Tibial nerve (tissue), 4 donors: ENCODE data around the gene CACNA1B. TPM values are rescaled to one million over a fixed set of nuclear protein-coding genes. Genes with fewer than 3 reads are reported as not detected.

Experiments
- DNase-seq, 2 donors: peaks; one replicate each; pipeline ENCODE4 v3.0.0-alpha.2; 2019; ENCODE audit warnings: low spot score in 2 of 2
- H3K27ac ChIP-seq, 4 donors: fragments of 200-600 bp; sonication (generic) in 3 of 4; one replicate each; pipeline ENCODE4 v1.5.1; 2017 to 2019; ENCODE audit warnings: mild to moderate bottlenecking in 1 of 4
- H3K27me3 ChIP-seq, 2 donors: fragments of 200-600 bp; sonication (generic) in 1 of 2; one replicate each; pipeline versions ENCODE4 v1.5.1 to v1.6.0; 2017 to 2019
- H3K36me3 ChIP-seq, 3 donors: fragments of 200-600 bp; sonication (generic); one replicate each; pipeline ENCODE4 v1.5.1; 2018 to 2019
- H3K4me1 ChIP-seq, 4 donors: fragments of 200-600 bp; sonication (generic) in 3 of 4; one replicate each; pipeline ENCODE4 v1.5.1; 2017 to 2019
- H3K4me3 ChIP-seq, 4 donors: fragments of 200-600 bp; sonication (generic) in 3 of 4; one replicate each; pipeline ENCODE4 v1.5.1; 2017 to 2019; ENCODE audit warnings: mild to moderate bottlenecking in 1 of 4, moderate library complexity in 1 of 4
- H3K9me3 ChIP-seq, 4 donors: fragments of 200-600 bp; sonication (generic) in 3 of 4; one replicate each; pipeline ENCODE4 v1.5.1; 2017 to 2019
- CTCF ChIP-seq, 5 experiments: fragments of 200-600 bp in 3 of 5; fragments of 450-650 bp in 2 of 5; sonication (generic) in 3 of 5; IDR thresholded peaks; one replicate each; pipeline ENCODE4 v1.5.1; 2016 to 2019; ENCODE audit warnings: antibody characterized with exemption in 5 of 5, mild to moderate bottlenecking in 3 of 5, moderate library complexity in 2 of 5
- EP300 ChIP-seq, 2 donors: sonication (generic); formaldehyde crosslinking; IDR thresholded peaks; one replicate each; pipeline ENCODE4 v1.6.1; 2017; ENCODE audit warnings: antibody characterized with exemption in 2 of 2, mild to moderate bottlenecking in 1 of 2
- POLR2A ChIP-seq, 2 donors: fragments of 450-650 bp; IDR thresholded peaks; one replicate each; pipeline ENCODE4 v1.6.1; 2017; ENCODE audit warnings: antibody characterized with exemption in 2 of 2, mild to moderate bottlenecking in 2 of 2, moderate library complexity in 2 of 2
- WGBS, 2 donors: methylation state at CpG; one replicate each; pipeline ENCODE4 v1.1.5; 2018; 5-methylcytosine and 5-hydroxymethylcytosine counted together
- total RNA-seq, 4 donors: library from RNA; depleted of rRNA; stranded (reverse); fragments of >200 nt; gene quantifications; one replicate each; pipeline ENCODE4 v1.1.0, GENCODE V29; 2016

Gene CACNA1B
- total RNA-seq, 4 donors from 2014 or later, result under 0.01 TPM; not detected in 2

- no peak for DNase-seq
- Histone ChIP-seq H3K27ac (no peak overlapping the region), H3K4me3 (no peak overlapping the region), H3K36me3 (no peaks in the 10 kb centered on the region), H3K4me1 (no peaks in the 10 kb centered on the region), H3K9me3 (peaks cover 0 to 6% (median 0%) of the 10 kb centered on the region in 4 donors), H3K27me3 (no peaks in the 10 kb centered on the region)
- TF ChIP-seq POLR2A (IDR thresholded peaks at IDR 0.05), result no peak
- TF ChIP-seq EP300 (IDR thresholded peaks at IDR 0.05), result no peak
- TF ChIP-seq CTCF (IDR thresholded peaks at IDR 0.05), result no peak
- 89 to 95% methylated on average over 13 of the region's 13 CpGs for WGBS, 2 donors
These were observed 218.9 kb downstream of the CACNA1B start for GRCh38 chr9:138096519-138096845.

- TF ChIP-seq EP300 (IDR thresholded peaks at IDR 0.05) (no peak), POLR2A (IDR thresholded peaks at IDR 0.05) (no peak), CTCF (IDR thresholded peaks at IDR 0.05) (no peak)
- peaks cover 0 to 6% (median 0%) of the 10 kb centered on the region in 4 donors for H3K9me3 ChIP-seq
- no peaks in the 10 kb centered on the region for H3K4me1 ChIP-seq
- DNase-seq, result no peak
- H3K36me3 ChIP-seq, result no peaks in the 10 kb centered on the region
- no peak overlapping the region for H3K4me3 ChIP-seq
- H3K27me3 ChIP-seq, result no peaks in the 10 kb centered on the region
- H3K27ac ChIP-seq, result no peak overlapping the region
- 71 to 85% methylated on average over 13 of the region's 13 CpGs for WGBS, 2 donors
These were observed 220.0 kb downstream of the CACNA1B start for GRCh38 chr9:138097501-138097991.

GRCh38 chr9:138098116-138098907 is 220.7 kb downstream of the CACNA1B start:
- 81% methylated on average over 18 of the region's 18 CpGs for WGBS, 2 donors
- Histone ChIP-seq H3K4me1 (no peaks in the 10 kb centered on the region), H3K27ac (no peak overlapping the region), H3K27me3 (no peaks in the 10 kb centered on the region), H3K4me3 (no peak overlapping the region), H3K36me3 (no peaks in the 10 kb centered on the region), H3K9me3 (peaks cover 0 to 6% (median 0%) of the 10 kb centered on the region in 4 donors)
- TF ChIP-seq EP300 (IDR thresholded peaks at IDR 0.05), result no peak
- no peak for DNase-seq

GRCh38 chr9:138098908-138099791 is 221.6 kb downstream of the CACNA1B start:
- Histone ChIP-seq H3K4me1 (no peaks in the 10 kb centered on the region), H3K9me3 (peaks cover 0 to 6% (median 0%) of the 10 kb centered on the region in 4 donors), H3K4me3 (no peak overlapping the region), H3K36me3 (no peaks in the 10 kb centered on the region), H3K27me3 (no peaks in the 10 kb centered on the region), H3K27ac (no peak overlapping the region)
- TF ChIP-seq POLR2A (IDR thresholded peaks at IDR 0.05), result no peak
- no peak for TF ChIP-seq EP300 (IDR thresholded peaks at IDR 0.05)
- TF ChIP-seq CTCF (IDR thresholded peaks at IDR 0.05), result no peak
- 91 to 94% methylated on average over 20 to 22 of the region's 22 CpGs for WGBS, 2 donors
- DNase-seq, result no peak

- peaks cover 0 to 6% (median 0%) of the 10 kb centered on the region in 4 donors for H3K9me3 ChIP-seq
- no peak overlapping the region for H3K27ac ChIP-seq
- TF ChIP-seq EP300 (IDR thresholded peaks at IDR 0.05), result no peak
- TF ChIP-seq POLR2A (IDR thresholded peaks at IDR 0.05), result no peak
- no peak for TF ChIP-seq CTCF (IDR thresholded peaks at IDR 0.05)
- H3K27me3 ChIP-seq, result no peaks in the 10 kb centered on the region
- no peaks in the 10 kb centered on the region for H3K4me1 ChIP-seq
- 72 to 83% methylated on average over 8 of the region's 8 CpGs for WGBS, 2 donors
- no peak for DNase-seq
- no peaks in the 10 kb centered on the region for H3K36me3 ChIP-seq
- H3K4me3 ChIP-seq, result no peak overlapping the region
These were observed 222.4 kb downstream of the CACNA1B start for GRCh38 chr9:138099803-138100598.
